Measurements from ENCODE around the gene YAE1. TPM values are rescaled to one million over a fixed set of nuclear protein-coding genes. Genes with fewer than 3 reads are reported as not detected.

The YAE1 gene
- total RNA-seq, 3 donors from 2014 or later = 14.4 to 34.7 (median 24.6) TPM

DNA sequence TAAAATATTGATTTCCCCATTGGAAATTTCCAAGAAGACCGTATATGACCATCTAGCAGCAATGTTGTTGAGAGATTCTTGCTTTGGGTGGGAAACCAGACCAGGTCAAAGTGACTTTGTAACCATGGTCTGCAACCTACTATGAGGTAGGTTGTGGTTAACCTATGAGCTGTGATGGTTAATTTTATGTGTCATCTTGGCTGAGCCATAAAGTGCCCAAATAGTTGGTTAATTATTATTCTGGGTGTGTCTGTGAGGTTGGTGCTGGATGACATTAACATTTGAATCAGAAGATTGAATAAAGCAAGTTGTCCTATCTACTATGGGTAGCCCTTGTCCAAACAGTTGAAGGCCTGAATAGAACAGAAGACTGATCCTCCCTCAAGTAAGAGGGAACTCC, 38.9 kb downstream of the YAE1 start:
- no peaks in the 10 kb centered on the region for H3K36me3 ChIP-seq
- TF ChIP-seq, protein P1, sequence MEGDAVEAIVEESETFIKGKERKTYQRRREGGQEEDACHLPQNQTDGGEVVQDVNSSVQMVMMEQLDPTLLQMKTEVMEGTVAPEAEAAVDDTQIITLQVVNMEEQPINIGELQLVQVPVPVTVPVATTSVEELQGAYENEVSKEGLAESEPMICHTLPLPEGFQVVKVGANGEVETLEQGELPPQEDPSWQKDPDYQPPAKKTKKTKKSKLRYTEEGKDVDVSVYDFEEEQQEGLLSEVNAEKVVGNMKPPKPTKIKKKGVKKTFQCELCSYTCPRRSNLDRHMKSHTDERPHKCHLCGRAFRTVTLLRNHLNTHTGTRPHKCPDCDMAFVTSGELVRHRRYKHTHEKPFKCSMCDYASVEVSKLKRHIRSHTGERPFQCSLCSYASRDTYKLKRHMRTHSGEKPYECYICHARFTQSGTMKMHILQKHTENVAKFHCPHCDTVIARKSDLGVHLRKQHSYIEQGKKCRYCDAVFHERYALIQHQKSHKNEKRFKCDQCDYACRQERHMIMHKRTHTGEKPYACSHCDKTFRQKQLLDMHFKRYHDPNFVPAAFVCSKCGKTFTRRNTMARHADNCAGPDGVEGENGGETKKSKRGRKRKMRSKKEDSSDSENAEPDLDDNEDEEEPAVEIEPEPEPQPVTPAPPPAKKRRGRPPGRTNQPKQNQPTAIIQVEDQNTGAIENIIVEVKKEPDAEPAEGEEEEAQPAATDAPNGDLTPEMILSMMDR (IDR thresholded peaks at IDR 0.05) = no peak
- TF ChIP-seq POLR2AphosphoS5 (IDR thresholded peaks at IDR 0.05) (no peak), POLR2A (IDR thresholded peaks at IDR 0.05) (no peak)
- no peaks in the 10 kb centered on the region for H3K4me1 ChIP-seq
- no peak overlapping the region for H3K27ac ChIP-seq
- DNase-seq (ENCODE audit: low spot score in 2 of 2) = no peak
- no peak overlapping the region for H3K4me3 ChIP-seq
- no peaks in the 10 kb centered on the region for H3K27me3 ChIP-seq
- intact Hi-C loops (cut with DNase I; ENCODE audit: low total_unique reads) = no loop called here
- H3K9me3 ChIP-seq = no peaks in the 10 kb centered on the region

DNA sequence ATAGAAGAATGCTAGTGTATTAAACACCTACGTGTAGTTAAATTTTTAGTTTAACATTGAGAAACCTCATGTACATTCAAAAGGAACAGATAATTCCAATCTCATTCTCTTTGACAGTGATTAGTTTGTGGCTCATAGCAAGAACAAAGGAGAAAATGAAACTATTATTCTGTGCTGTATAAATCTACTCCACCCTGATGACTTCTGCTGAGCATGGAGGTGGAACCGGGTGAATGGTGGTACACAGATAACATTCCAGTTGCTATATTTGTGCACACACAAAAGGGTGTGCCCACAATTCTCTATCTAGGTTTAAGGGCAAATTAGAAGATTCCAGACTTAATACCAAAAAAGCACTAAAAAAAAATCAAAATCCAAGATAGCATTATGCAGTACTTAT, 40.1 kb downstream of the YAE1 start:
- no peak overlapping the region for H3K27ac ChIP-seq
- TF ChIP-seq POLR2A (IDR thresholded peaks at IDR 0.05) = no peak
- TF ChIP-seq, protein P1 (IDR thresholded peaks at IDR 0.05) = no peak
- TF ChIP-seq POLR2AphosphoS5 (IDR thresholded peaks at IDR 0.05) = no peak
- no peak overlapping the region for H3K4me3 ChIP-seq
- no peaks in the 10 kb centered on the region for H3K4me1 ChIP-seq
- no peaks in the 10 kb centered on the region for H3K9me3 ChIP-seq
- H3K36me3 ChIP-seq = no peaks in the 10 kb centered on the region
- H3K27me3 ChIP-seq = no peaks in the 10 kb centered on the region
- intact Hi-C loops (cut with DNase I; ENCODE audit: low total_unique reads) = no loop called here
- no peak for DNase-seq (ENCODE audit: low spot score in 2 of 2)

DNA sequence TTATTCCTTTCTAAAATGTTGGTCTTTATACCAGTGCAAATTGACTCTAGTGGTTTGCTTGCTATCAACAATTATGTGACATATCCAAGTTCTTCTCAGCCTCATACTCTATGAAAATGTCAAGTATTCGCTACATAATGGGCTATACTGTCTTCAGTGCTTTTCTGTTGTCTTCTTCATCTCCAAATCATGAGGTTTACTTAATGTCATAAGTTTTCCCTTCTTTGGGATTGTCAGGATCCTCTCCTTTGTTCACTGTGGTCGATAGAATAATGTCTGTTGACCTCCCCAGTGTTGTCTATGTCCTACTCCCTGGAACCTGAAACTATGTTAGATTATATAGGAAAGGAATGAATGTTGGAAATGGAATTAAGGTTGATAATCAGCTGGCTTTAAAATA, 40.7 kb downstream of the YAE1 start:
- Histone ChIP-seq H3K27me3 (no peaks in the 10 kb centered on the region), H3K9me3 (no peaks in the 10 kb centered on the region), H3K27ac (peak overlapping the region in 1 of 2 donors; percentile 76), H3K4me1 (no peaks in the 10 kb centered on the region), H3K36me3 (no peaks in the 10 kb centered on the region), H3K4me3 (no peak overlapping the region)
- intact Hi-C loops (cut with DNase I; ENCODE audit: low total_unique reads) = no loop called here
- TF ChIP-seq POLR2AphosphoS5 (IDR thresholded peaks at IDR 0.05) = no peak
- TF ChIP-seq, protein P1 (IDR thresholded peaks at IDR 0.05) = no peak
- no peak for TF ChIP-seq POLR2A (IDR thresholded peaks at IDR 0.05)
- no peak for DNase-seq (ENCODE audit: low spot score in 2 of 2)

DNA sequence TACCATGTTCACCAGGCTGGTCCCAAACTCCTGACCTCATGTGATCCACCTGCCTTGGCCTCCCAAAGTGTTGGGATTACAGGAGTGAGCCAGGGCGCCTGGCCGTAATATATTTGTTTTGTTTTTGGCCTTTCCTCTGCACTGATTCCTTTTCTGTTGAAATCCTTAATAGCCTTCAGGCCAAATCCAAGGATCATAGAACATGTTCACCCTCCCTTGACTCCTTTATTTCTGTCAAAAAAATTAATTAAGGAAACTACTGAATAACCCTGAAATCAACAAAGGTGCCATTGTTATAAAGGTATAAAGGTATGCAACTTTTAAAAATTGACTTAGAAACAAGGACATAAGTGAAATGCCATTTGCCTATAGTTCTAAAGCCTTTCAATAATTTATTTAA, 41.7 kb downstream of the YAE1 start:
- Histone ChIP-seq H3K4me1 (no peaks in the 10 kb centered on the region), H3K9me3 (no peaks in the 10 kb centered on the region), H3K27ac (peak overlapping the region; percentile 61 to 76), H3K4me3 (no peak overlapping the region), H3K36me3 (no peaks in the 10 kb centered on the region), H3K27me3 (no peaks in the 10 kb centered on the region)
- no peak for DNase-seq (ENCODE audit: low spot score in 2 of 2)
- TF ChIP-seq, protein P1 (IDR thresholded peaks at IDR 0.05) = no peak
- TF ChIP-seq POLR2A (IDR thresholded peaks at IDR 0.05) = no peak
- TF ChIP-seq POLR2AphosphoS5 (IDR thresholded peaks at IDR 0.05) = no peak
- intact Hi-C loops (cut with DNase I; ENCODE audit: low total_unique reads) = no loop called here

DNA sequence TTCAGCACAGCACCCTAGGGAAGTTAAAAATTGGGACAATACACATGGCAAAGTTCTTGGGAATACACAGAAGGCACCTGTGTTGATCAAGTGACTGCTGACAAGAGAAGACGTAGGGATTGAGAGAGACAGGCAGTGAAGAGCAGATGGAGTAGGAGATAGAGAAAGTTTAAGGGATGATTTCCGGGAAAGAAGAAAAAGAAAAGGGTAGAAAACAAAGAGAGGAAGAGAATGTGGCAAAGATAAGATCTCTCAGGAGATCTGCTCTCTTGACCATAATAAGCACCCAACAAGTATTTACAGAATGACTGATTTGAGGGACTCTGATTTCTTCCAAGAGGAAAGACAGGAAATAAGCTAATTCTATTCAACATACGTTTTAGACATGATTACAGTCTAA, 42.1 kb downstream of the YAE1 start:
- Histone ChIP-seq H3K27me3 (no peaks in the 10 kb centered on the region), H3K4me3 (no peak overlapping the region), H3K9me3 (no peaks in the 10 kb centered on the region), H3K27ac (peak overlapping the region; percentile 56 to 76), H3K36me3 (no peaks in the 10 kb centered on the region), H3K4me1 (no peaks in the 10 kb centered on the region)
- TF ChIP-seq, protein P1 (IDR thresholded peaks at IDR 0.05) = no peak
- TF ChIP-seq POLR2A (IDR thresholded peaks at IDR 0.05) = no peak
- TF ChIP-seq POLR2AphosphoS5 (IDR thresholded peaks at IDR 0.05) = no peak
- DNase-seq (ENCODE audit: low spot score in 2 of 2) = no peak
- intact Hi-C loops (cut with DNase I; ENCODE audit: low total_unique reads) = no loop called here

Measured in breast epithelium (tissue), 4 donors.